HCT116 (cell line): Measurements from ENCODE around the gene MSL1. TPM values are rescaled to one million over a fixed set of nuclear protein-coding genes. Genes with fewer than 3 reads are reported as not detected.
A peak's percentile ranks its signal among the peaks of the same experiment; 100 is the strongest.

Experiments used
- ATAC-seq: fragments of 200-7000 bp; cut with Tn5 transposase; 2 replicates; pipeline ENCODE4 v1.9.1; 2020; ENCODE audit warnings: mild to moderate bottlenecking, moderate library complexity
- BruUV-seq: library from RNA; stranded (reverse); fragments of 400-500 nt; replicated peaks from 2 replicates; lab custom pipeline; 2021; lab: Mats Ljungman, UMichigan
- CTCF ChIA-PET: fragments of 300-600 bp; sonication (Branson Sonifier 250); formaldehyde crosslinking; loops from one replicate; lab custom pipeline; 2021; ENCODE audit warnings: antibody characterized with exemption; lab: Charles Lee
- POLR2A ChIA-PET: fragments of 300-600, 350-600 bp; sonication (Branson Sonifier 250); formaldehyde crosslinking; loops from one replicate; lab custom pipeline; 2021; ENCODE audit warnings: antibody characterized with exemption; lab: Charles Lee
- RAD21 ChIA-PET, 2 experiments: fragments of 300-600 bp; sonication (Branson Sonifier 250); formaldehyde crosslinking; loops; one replicate each; lab custom pipeline; 2023; ENCODE audit warnings: low total read pairs in 2 of 2; ENCODE audit not compliant: uncharacterized antibody in 2 of 2, unreplicated experiment in 2 of 2, low non-redundant PET in 1 of 2; lab: Charles Lee
- DNase-seq: peaks from one replicate; pipeline ENCODE4 v3.0.0-alpha.2; 2010; ENCODE audit warnings: low read depth, low spot score
- H2AFZ ChIP-seq: fragments of 200-600 bp; shearing (Covaris generic), sonication (generic); 2 replicates; pipeline ENCODE4 v1.6.1; 2017; ENCODE audit warnings: low read depth, mixed run types, mixed read lengths, antibody characterized with exemption, low read length; ENCODE audit not compliant: poor library complexity, severe bottlenecking
- H3K27ac ChIP-seq: 2 replicates; pipeline ENCODE4 v1.5.1; 2012; ENCODE audit warnings: low read depth, low read length
- H3K27me3 ChIP-seq: fragments of 200-600 bp; sonication (generic); 2 replicates; pipeline ENCODE4 v1.6.1; 2016; ENCODE audit warnings: mixed run types, low read length, mixed read lengths; ENCODE audit not compliant: insufficient read depth
- H3K36me3 ChIP-seq, 2 experiments: fragments of 200-500 bp in 1 of 2; fragments of 200-600 bp in 1 of 2; sonication (Bioruptor generic) in 1 of 2; sonication (generic) in 1 of 2; 2 replicates each; pipeline versions ENCODE4 v1.5.1 to v1.6.1; 2014 to 2016; ENCODE audit warnings: low read length in 2 of 2, inconsistent platforms in 1 of 2, mixed read lengths in 1 of 2, mixed run types in 1 of 2; ENCODE audit not compliant: insufficient read depth in 2 of 2, control insufficient read depth in 1 of 2
- H3K4me1 ChIP-seq, 2 experiments: fragments of 200-600 bp in 1 of 2; sonication (generic) in 1 of 2; 2 replicates each; pipeline versions ENCODE4 v1.5.1 to v1.6.1; 2012 to 2017; ENCODE audit warnings: low read length in 2 of 2, inconsistent platforms in 1 of 2, mild to moderate bottlenecking in 1 of 2, mixed read lengths in 1 of 2, mixed run types in 1 of 2, moderate library complexity in 1 of 2; ENCODE audit not compliant: insufficient read depth in 2 of 2, control insufficient read depth in 1 of 2
- H3K4me2 ChIP-seq: fragments of 200-600 bp; sonication (generic); 2 replicates; pipeline ENCODE4 v1.6.1; 2017; ENCODE audit warnings: mixed run types, low read length, mixed read lengths
- H3K4me3 ChIP-seq, 2 experiments: fragments of 200-600 bp in 1 of 2; sonication (generic) in 1 of 2; replicated peaks in 1 of 2; 2 replicates each; pipeline ENCODE4 v1.5.1; 2011 to 2016; ENCODE audit warnings: low read length in 2 of 2, control low read depth in 1 of 2, low read depth in 1 of 2, mild to moderate bottlenecking in 1 of 2, mixed read lengths in 1 of 2, mixed run types in 1 of 2
- H3K79me2 ChIP-seq: fragments of 200-600 bp; sonication (generic); 2 replicates; pipeline ENCODE4 v1.6.1; 2017; ENCODE audit warnings: mild to moderate bottlenecking, mixed run types, low read length, moderate library complexity, mixed read lengths; ENCODE audit not compliant: insufficient read depth
- H3K9ac ChIP-seq: fragments of 200-600 bp; sonication (generic); 2 replicates; pipeline ENCODE4 v1.6.1; 2016; ENCODE audit warnings: low read length, mixed read lengths
- H3K9me2 ChIP-seq: fragments of 200-600 bp; sonication (generic), shearing (Covaris generic); 2 replicates; pipeline ENCODE4 v1.6.1; 2017; ENCODE audit warnings: mixed run types, mild to moderate bottlenecking, moderate library complexity; ENCODE audit not compliant: insufficient read depth
- H3K9me3 ChIP-seq, 2 experiments: fragments of 200-500 bp in 1 of 2; fragments of 200-600 bp in 1 of 2; sonication (Bioruptor generic) in 1 of 2; sonication (generic) in 1 of 2; 2 replicates each; pipeline ENCODE4 v1.6.1; 2014 to 2017; ENCODE audit warnings: low read length in 2 of 2, mixed read lengths in 2 of 2, inconsistent platforms in 1 of 2, low read depth in 1 of 2, mild to moderate bottlenecking in 1 of 2, mixed run types in 1 of 2, moderate library complexity in 1 of 2; ENCODE audit not compliant: control insufficient read depth in 1 of 2, insufficient read depth in 1 of 2
- H4K20me1 ChIP-seq: fragments of 200-600 bp; sonication (generic), shearing (Covaris generic); 2 replicates; pipeline ENCODE4 v1.6.1; 2017; ENCODE audit warnings: mixed run types, mild to moderate bottlenecking, moderate library complexity; ENCODE audit not compliant: insufficient read depth
- ATF3 ChIP-seq: IDR thresholded peaks from 2 replicates; pipeline ENCODE4 v1.6.1; 2012
- EGR1 ChIP-seq: IDR thresholded peaks from 2 replicates; pipeline ENCODE4 v1.6.1; 2012; ENCODE audit warnings: low read depth
- ELF1 ChIP-seq: IDR thresholded peaks from 2 replicates; pipeline ENCODE4 v1.6.1; 2012; ENCODE audit warnings: low read depth, borderline replicate concordance
- FOSL1 ChIP-seq: IDR thresholded peaks from 2 replicates; pipeline ENCODE4 v1.6.1; 2012; ENCODE audit warnings: low read depth
- JUND ChIP-seq: IDR thresholded peaks from 2 replicates; pipeline ENCODE4 v1.6.1; 2012
- MAX ChIP-seq: IDR thresholded peaks from 2 replicates; pipeline ENCODE4 v1.6.1; 2012
- POLR2AphosphoS5 ChIP-seq: IDR thresholded peaks from 2 replicates; pipeline ENCODE4 v1.6.1; 2011; ENCODE audit warnings: mild to moderate bottlenecking, low read depth, low read length, moderate library complexity
- SP1 ChIP-seq: IDR thresholded peaks from 2 replicates; pipeline ENCODE4 v1.6.1; 2012; ENCODE audit warnings: low read depth
- TCF7L2 ChIP-seq: IDR thresholded peaks from 2 replicates; pipeline ENCODE4 v1.7.0; 2011; ENCODE audit warnings: borderline replicate concordance, inconsistent platforms; ENCODE audit not compliant: insufficient read depth, insufficient read length; ENCODE audit errors: extremely low read depth
- intact Hi-C: fragments of 100-400 bp; cut with micrococcal nuclease; formaldehyde crosslinking; loops from 2 replicates; pipeline ENCODE4 v1.10.0; 2022
- total RNA-seq: library from RNA; stranded (reverse); gene quantifications from one replicate; pipeline ENCODE4 v1.2.1, GENCODE V29; 2021; ENCODE audit not compliant: unreplicated experiment

The MSL1 gene
- total RNA-seq, 1 experiment from 2014 or later: 67.2 TPM

- POLR2A ChIA-PET: interaction anchor here (0.6 to 7.6 kb wide), 25 partner anchors 8 to 228 kb away, joined by 3 to 160 read pairs (median 4); partner anchors contain the start of genes CASC3, MED24 and THRA
- ATAC-seq: peak; percentile 65
- intact Hi-C loops: no loop called here
- CTCF ChIA-PET: interaction anchor here (1.1 to 4.5 kb wide), 3 partner anchors 11 to 87 kb away, joined by 4 to 69 read pairs (median 8); no protein-coding TSS in a partner anchor
- Histone ChIP-seq H4K20me1 (no peaks in the 10 kb centered on the region), H3K9me3 (no peaks in the 10 kb centered on the region), H3K9ac (peak overlapping the region; percentile 97), H3K4me3 (peak overlapping the region; percentile 76 to 86), H3K4me1 (peaks cover 40 to 81% of the 10 kb centered on the region in 2 experiments), H2AFZ (no peak overlapping the region), H3K9me2 (no peaks in the 10 kb centered on the region), H3K27me3 (no peaks in the 10 kb centered on the region), H3K4me2 (peak overlapping the region; percentile 94), H3K27ac (peak overlapping the region; percentile 96), H3K79me2 (peaks cover 41% of the 10 kb centered on the region), H3K36me3 (peaks cover 12 to 25% of the 10 kb centered on the region in 2 experiments)
- peak; percentile 98 for DNase-seq
- RAD21 ChIA-PET: interaction anchor here (0.6 to 1.6 kb wide), 6 partner anchors 8 to 118 kb away, joined by 3 to 4 read pairs (median 3); partner anchors contain the start of gene WIPF2 (in 1 of the 2)
- TF ChIP-seq EGR1 (peak; percentile 96), POLR2AphosphoS5 (peak; percentile 54), SP1 (peak; percentile 93), ATF3 (no peak), TCF7L2 (peak; percentile 76), JUND (peak; percentile 98), FOSL1 (peak; percentile 95), ELF1 (no peak), MAX (peak; percentile 98)
- BruUV-seq: TSS peak; percentile 73
Measured at GRCh38 chr17:40100669-40101366, 21.0 kb upstream of the MSL1 start.
